Stomach (tissue), 9 donors: ENCODE results near the gene TMEM132C. TPM values are rescaled to one million over a fixed set of nuclear protein-coding genes. Genes with fewer than 3 reads are reported as not detected.

Experiments used
- DNase-seq, 2 donors: peaks; one replicate each; pipeline versions ENCODE4 v3.0.0 to v3.0.0-alpha.2; 2013 to 2019
- H3K27ac ChIP-seq, 5 donors: fragments of 200-600 bp in 4 of 5; sonication (generic) in 4 of 5; one replicate each; pipeline ENCODE4 v1.5.1; 2013 to 2019; ENCODE audit warnings: mild to moderate bottlenecking in 1 of 5, moderate library complexity in 1 of 5
- H3K27me3 ChIP-seq, 3 donors: fragments of 200-600 bp; sonication (generic); one replicate each; pipeline ENCODE4 v1.5.1; 2017 to 2019; ENCODE audit warnings: mixed run types in 1 of 3
- H3K36me3 ChIP-seq, 4 donors: fragments of 200-600 bp; sonication (generic); 1 replicate in 3 of 4; 2 replicates in 1 of 4; pipeline ENCODE4 v1.5.1; 2016 to 2019
- H3K4me1 ChIP-seq, 4 donors: fragments of 200-600 bp; sonication (generic); one replicate each; pipeline ENCODE4 v1.5.1; 2016 to 2019
- H3K4me3 ChIP-seq, 4 donors: fragments of 200-600 bp; sonication (generic) in 3 of 4; one replicate each; pipeline ENCODE4 v1.5.1; 2016 to 2019; ENCODE audit warnings: mild to moderate bottlenecking in 1 of 4
- H3K9me3 ChIP-seq, 4 donors: fragments of 200-600 bp; sonication (generic); one replicate each; pipeline ENCODE4 v1.5.1; 2016 to 2019
- EP300 ChIP-seq: sonication (generic); formaldehyde crosslinking; IDR thresholded peaks from one replicate; pipeline ENCODE4 v1.6.1; 2017; ENCODE audit warnings: antibody characterized with exemption
- POLR2A ChIP-seq, 4 donors: fragments of 450-650 bp; IDR thresholded peaks; one replicate each; pipeline ENCODE4 v1.6.1; 2016; ENCODE audit warnings: antibody characterized with exemption in 4 of 4, control low read depth in 2 of 4, mild to moderate bottlenecking in 1 of 4, moderate library complexity in 1 of 4
- POLR2AphosphoS5 ChIP-seq, 3 donors: sonication (generic); formaldehyde crosslinking; IDR thresholded peaks; one replicate each; pipeline ENCODE4 v1.6.1; 2016; ENCODE audit warnings: antibody characterized with exemption in 3 of 3
- WGBS, 5 donors: extraction: QIAGEN DNeasy Blood & Tissue Kit in 3 of 5; methylation state at CpG; one replicate each; pipeline versions ENCODE4 v1.1.5 to v1.1.7; 2013 to 2018; 5-methylcytosine and 5-hydroxymethylcytosine counted together
- intact Hi-C: fragments of 100-400 bp; cut with DNase I; formaldehyde crosslinking; loops from one replicate; pipeline ENCODE4 v1.15.1; 2023; ENCODE audit warnings: low total_unique reads
- polyA plus RNA-seq, 3 donors: library from polyadenylated mRNA; stranded (reverse); fragments of 200-250 nt; gene quantifications; one replicate each; pipeline ENCODE4 v1.2.3, GENCODE V29; 2013
- total RNA-seq, 5 donors: library from RNA; depleted of rRNA; stranded (reverse); fragments of >200 nt; gene quantifications; one replicate each; pipeline versions ENCODE4 v1.1.0 to v1.2.3, GENCODE V29; 2014 to 2016
- TF ChIP-seq, protein P1 (sequence below), 7 experiments: fragments of 450-650 bp in 4 of 7; fragments of 200-600 bp in 3 of 7; sonication (generic) in 3 of 7; IDR thresholded peaks; one replicate each; pipeline ENCODE4 v1.5.1; 2016 to 2019; ENCODE audit warnings: antibody characterized with exemption in 7 of 7, control low read depth in 2 of 7, mild to moderate bottlenecking in 1 of 7
- donor health status: healthy with polysubstance abuse.
- donor health status: Bipolar disorder and iron deficiency.
- donor health status: healthy.

The TMEM132C gene
- total and polyA plus RNA-seq, 8 donors: under 0.01 to 12.8 (median 0.94) TPM

DNA sequence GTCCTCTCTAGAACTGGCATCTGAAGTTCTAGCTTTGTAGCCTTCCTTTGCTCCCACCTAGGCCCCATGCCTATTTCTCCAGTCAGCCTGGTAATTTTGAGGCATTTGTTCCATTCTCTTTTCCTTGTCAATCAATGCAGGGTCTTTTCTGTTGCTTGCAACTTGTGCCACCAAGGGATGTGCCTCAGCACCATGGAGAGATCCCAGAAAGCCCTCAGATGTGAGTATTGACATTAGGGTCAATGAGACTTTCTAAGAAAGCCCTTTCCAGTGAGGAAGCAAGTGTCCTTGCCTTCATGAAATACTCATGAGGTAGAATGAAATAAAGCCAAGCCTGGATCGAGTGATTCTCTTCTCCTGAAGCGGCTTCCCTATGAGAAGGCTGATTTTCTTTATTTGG lies 342.9 kb downstream of the TMEM132C start:
- no peaks in the 10 kb centered on the region for H3K9me3 ChIP-seq
- H3K27me3 ChIP-seq: no peaks in the 10 kb centered on the region
- TF ChIP-seq POLR2A (IDR thresholded peaks at IDR 0.05): no peak
- TF ChIP-seq, protein P1, sequence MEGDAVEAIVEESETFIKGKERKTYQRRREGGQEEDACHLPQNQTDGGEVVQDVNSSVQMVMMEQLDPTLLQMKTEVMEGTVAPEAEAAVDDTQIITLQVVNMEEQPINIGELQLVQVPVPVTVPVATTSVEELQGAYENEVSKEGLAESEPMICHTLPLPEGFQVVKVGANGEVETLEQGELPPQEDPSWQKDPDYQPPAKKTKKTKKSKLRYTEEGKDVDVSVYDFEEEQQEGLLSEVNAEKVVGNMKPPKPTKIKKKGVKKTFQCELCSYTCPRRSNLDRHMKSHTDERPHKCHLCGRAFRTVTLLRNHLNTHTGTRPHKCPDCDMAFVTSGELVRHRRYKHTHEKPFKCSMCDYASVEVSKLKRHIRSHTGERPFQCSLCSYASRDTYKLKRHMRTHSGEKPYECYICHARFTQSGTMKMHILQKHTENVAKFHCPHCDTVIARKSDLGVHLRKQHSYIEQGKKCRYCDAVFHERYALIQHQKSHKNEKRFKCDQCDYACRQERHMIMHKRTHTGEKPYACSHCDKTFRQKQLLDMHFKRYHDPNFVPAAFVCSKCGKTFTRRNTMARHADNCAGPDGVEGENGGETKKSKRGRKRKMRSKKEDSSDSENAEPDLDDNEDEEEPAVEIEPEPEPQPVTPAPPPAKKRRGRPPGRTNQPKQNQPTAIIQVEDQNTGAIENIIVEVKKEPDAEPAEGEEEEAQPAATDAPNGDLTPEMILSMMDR (IDR thresholded peaks at IDR 0.05): no peak
- no peak for TF ChIP-seq POLR2AphosphoS5 (IDR thresholded peaks at IDR 0.05)
- TF ChIP-seq EP300: no peak
- intact Hi-C loops: no loop called here
- no peak overlapping the region for H3K4me3 ChIP-seq
- DNase-seq: no peak
- H3K36me3 ChIP-seq: no peaks in the 10 kb centered on the region
- peaks cover 0 to 5% (median 0%) of the 10 kb centered on the region in 4 donors for H3K4me1 ChIP-seq
- WGBS, 5 donors: 70 to 89% (median 84%) methylated on average over 2 of the region's 2 CpGs
- no peak overlapping the region for H3K27ac ChIP-seq

DNA sequence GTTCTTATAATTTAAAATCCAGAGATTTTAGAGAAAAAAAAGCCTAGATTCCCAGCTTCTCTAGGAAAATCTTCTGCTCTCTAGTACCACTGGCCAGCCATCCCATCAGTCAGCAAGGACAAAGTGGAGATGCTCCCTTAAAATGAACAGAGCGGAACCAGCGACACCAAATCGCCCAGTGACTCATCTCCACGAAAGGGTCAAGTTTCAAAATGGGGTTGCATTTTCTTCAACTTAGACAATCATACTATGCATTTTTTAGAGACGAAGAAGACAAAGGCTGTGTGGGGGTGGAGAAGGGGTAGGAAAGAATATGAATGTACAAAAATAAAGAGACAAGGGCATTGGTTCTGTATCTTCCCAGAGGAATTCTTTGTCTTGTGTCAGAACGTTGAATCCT lies 344.8 kb downstream of the TMEM132C start:
- H3K4me3 ChIP-seq: no peak overlapping the region
- TF ChIP-seq EP300: no peak
- TF ChIP-seq POLR2AphosphoS5 (IDR thresholded peaks at IDR 0.05): no peak
- no peak for TF ChIP-seq POLR2A (IDR thresholded peaks at IDR 0.05)
- TF ChIP-seq, protein P1 (IDR thresholded peaks at IDR 0.05): no peak
- intact Hi-C loops: no loop called here
- DNase-seq: no peak
- no peak overlapping the region for H3K27ac ChIP-seq
- H3K36me3 ChIP-seq: no peaks in the 10 kb centered on the region
- WGBS, 5 donors: 63 to 74% (median 66%) methylated on average over 6 of the region's 6 CpGs
- no peaks in the 10 kb centered on the region for H3K27me3 ChIP-seq
- peaks cover 0 to 6% (median 0%) of the 10 kb centered on the region in 4 donors for H3K4me1 ChIP-seq
- no peaks in the 10 kb centered on the region for H3K9me3 ChIP-seq

DNA sequence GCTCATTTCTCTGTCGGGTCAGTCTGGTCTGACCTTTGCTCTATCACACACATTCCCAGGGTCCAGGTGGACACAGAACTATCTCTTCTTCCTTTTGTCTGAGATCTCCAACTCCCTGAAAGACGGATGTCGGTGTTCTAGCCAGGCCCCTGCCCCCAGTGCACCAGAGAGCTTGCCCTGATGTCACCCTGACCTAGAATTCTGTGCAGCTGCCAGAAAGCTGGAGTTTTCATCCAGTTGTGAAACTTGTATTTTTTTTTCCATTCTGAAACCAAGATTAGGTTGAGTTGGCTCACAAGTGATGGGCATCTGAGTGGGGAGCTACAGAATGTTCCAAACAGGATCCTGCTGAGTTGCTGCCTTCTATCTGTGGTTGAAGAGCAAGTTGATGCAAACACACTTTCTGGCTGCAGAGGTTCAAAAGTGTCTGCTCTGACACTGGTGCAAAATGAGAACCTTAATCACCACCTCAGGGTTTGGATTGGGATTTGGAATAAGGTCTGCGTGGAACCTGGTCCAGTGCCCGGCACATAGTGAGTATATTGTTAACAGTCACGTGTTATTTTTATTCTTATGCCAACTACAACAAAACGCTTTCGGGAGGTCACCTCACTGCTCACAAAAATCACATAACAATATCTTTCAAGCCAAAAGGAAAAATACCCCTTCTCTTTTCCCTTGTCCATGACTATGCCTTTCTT lies 345.3 kb downstream of the TMEM132C start:
- no peaks in the 10 kb centered on the region for H3K9me3 ChIP-seq
- no peak for DNase-seq
- peaks cover 0 to 6% (median 0%) of the 10 kb centered on the region in 4 donors for H3K4me1 ChIP-seq
- no peak overlapping the region for H3K4me3 ChIP-seq
- TF ChIP-seq EP300 (no peak), POLR2A (IDR thresholded peaks at IDR 0.05) (no peak), POLR2AphosphoS5 (IDR thresholded peaks at IDR 0.05) (no peak)
- TF ChIP-seq, protein P1 (IDR thresholded peaks at IDR 0.05): no peak
- H3K27me3 ChIP-seq: no peaks in the 10 kb centered on the region
- WGBS, 5 donors: 65 to 73% (median 70%) methylated on average over 8 of the region's 8 CpGs
- intact Hi-C loops: no loop called here
- H3K36me3 ChIP-seq: no peaks in the 10 kb centered on the region
- no peak overlapping the region for H3K27ac ChIP-seq

DNA sequence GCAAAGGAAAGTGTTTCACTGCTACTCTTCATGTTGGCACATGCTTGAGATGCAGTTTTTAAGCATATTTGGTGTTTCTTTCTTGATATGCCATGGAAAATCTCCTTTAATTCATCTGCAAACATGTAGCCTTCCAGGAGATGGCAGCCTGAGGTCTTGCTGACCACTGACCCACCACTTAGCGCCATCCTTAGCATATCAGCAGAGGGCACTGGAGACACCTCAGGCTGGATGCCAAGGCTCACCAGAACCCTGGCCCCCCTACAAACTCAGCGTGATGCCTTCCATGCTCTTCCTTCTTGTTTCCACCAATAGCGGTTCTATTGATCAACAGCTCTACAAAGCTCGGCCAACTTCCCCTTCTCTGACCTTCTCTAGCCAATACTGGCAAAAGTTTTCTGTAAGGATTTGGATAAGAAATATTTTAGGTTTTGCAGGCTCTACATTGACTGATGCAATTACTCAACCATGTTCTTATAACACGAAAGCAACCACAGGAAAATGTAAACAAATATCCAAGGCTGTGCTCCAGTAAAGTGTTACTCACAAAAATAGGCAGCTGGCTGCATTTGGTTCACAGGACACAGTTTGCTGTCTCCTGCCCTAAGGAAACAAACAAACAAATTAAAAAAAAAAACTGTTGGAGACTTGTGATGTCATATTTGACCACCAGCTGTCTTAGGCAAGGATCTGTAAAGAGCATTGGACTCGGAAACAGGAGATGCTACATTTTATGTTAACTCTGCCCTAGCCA lies 347.0 kb downstream of the TMEM132C start:
- intact Hi-C loops: no loop called here
- H3K4me1 ChIP-seq: peaks cover 0 to 6% (median 0%) of the 10 kb centered on the region in 4 donors
- WGBS, 5 donors: 55 to 73% (median 65%) methylated on average over 6 of the region's 6 CpGs

More for the DNA sequence above, 347.0 kb downstream of the TMEM132C start:
- no peak overlapping the region for H3K4me3 ChIP-seq
- H3K27me3 ChIP-seq: peaks cover 0 to 2% (median 0%) of the 10 kb centered on the region in 3 donors
- no peak for DNase-seq
- no peak overlapping the region for H3K27ac ChIP-seq
- H3K36me3 ChIP-seq: no peaks in the 10 kb centered on the region
- H3K9me3 ChIP-seq: no peaks in the 10 kb centered on the region
- TF ChIP-seq, protein P1 (IDR thresholded peaks at IDR 0.05): no peak
- TF ChIP-seq POLR2AphosphoS5 (IDR thresholded peaks at IDR 0.05) (peak in 1 of 3 donors; percentile 19), EP300 (no peak), POLR2A (IDR thresholded peaks at IDR 0.05) (no peak)
